GM18907 (cell line): ENCODE results near the gene SMIM13.

ENCODE experiments used
- ATAC-seq: cut with Tn5 transposase; IDR thresholded peaks from one replicate; pipeline ENCODE4 v1.9.1; 2021; ENCODE audit warnings: mild to moderate bottlenecking, moderate library complexity; ENCODE audit not compliant: unreplicated experiment

The SMIM13 gene

DNA sequence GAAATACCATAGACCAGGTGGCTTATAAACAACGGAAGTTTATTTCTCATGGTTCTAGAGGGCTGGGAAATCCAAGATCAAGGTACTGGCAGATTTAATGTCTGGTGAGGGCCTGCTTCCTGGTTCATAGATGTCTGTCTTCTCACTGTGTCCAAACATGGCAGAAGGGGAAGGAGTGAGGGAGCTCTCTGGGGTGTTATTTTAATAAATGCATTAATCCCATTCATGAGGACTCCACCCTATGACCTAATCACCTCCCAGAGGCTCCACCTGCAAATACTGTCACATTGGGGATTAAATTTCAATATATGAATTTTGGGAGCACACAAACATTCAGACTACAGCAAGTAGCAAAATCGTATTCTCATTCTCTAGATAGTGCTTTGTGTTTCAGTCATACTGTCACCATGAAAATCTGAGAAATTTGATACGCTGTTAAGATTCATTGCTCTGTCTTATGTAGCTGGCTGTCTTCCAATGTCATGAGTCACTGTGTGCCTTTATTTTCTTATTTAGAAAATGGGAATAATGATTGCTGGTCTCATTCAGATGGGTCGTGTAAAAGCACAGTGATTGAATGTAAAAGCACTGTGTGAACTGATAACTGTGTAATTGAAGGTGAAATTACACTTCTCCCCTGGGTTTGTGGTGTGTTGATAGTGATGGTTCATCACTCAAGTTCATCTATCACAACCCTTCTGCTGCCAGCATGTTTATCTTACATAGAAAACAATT, 26.8 kb downstream of the SMIM13 start:
- ATAC-seq, result no peak

DNA sequence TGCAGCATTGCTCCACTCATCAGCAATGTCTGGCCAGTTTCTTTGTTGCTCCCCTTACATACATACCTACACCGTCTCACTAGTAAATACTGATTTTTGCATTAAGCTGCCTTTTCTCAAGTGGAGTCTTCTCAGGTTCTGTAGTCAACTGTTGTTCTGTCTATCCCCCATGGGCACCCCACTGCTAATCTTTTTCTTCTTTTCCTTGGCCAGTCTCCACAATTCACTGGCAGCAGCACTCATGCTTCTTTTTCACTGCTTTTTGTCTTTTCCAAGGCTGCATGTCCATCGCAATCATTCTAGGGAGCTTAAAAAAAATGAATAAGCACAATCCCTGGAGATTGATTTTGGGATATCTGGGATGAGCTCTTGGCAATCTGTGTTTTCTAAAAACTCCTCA, 28.2 kb downstream of the SMIM13 start:
- ATAC-seq, result no peak

- no peak for ATAC-seq
These were observed 28.7 kb downstream of the SMIM13 start for GRCh38 chr6:11122380-11122779.

DNA sequence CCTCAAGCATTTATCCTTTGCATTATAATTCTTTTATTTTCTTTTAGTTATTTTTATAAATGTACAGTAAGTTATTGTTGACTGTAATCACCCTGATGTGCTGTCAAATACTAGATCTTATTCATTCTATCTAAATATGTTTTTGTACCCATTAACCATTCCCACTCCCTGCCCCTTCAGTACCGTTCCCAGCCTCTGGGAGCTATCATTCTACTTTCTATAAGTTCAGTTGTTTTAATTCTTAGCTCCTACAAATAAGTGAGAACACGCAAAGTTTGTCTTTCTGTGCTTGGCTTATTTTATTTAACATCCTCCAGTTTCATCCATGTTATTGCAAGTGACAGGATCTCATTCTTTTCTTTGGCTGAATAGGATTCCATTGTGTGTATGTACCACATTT, 30.3 kb downstream of the SMIM13 start:
- ATAC-seq, result no peak

DNA sequence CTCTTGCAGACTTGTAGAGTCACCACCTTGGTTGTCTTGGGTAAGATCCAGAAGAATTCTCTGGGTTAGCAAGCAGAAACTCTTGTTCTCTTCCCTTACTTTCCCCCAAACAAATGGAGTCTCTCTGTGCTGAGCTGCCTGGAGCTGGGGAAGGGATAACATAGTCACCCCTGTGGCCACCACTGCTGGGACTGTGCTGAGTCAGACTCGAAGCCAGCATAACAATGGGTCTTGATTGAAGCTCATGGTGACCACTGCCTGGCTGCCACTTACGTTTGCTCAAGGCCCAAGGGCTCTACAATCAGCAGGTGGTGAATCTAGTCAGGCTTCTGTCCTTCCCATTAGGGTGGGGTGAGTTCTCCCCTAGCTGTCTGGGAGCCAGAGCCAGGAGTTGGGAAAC, 33.2 kb downstream of the SMIM13 start:
- no peak for ATAC-seq

- ATAC-seq, result no peak
These were observed 35.0 kb downstream of the SMIM13 start for GRCh38 chr6:11128608-11129007.

DNA sequence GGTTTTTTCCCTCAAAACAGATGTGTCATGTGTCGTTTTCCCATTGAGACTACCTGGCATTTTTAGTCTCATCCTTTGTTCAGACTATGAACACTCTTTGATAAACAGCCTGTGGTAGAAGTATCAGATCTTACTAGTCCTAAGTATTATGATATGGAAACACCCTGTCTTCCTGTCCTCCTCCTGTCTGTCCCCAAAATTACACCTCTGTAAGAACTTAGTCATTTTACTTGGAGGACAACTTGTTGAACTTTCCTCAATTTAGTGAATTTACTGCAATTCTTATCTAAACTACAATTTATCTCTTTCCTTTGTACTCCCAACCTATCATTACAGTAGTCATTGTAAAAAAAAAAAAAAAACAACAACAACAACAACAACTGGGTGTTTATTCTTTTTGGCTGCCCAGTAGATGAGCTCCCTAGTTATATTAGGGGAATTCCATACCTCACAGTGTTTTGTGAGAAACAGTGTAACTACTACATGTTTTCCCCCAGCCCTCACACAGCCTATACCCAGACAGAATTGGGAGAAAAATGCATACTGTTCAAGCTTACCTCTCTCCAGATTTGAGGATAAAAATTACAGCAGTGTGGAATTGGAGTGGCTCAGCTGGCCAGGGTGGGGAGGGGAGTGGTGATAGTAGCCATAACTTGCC, 36.4 kb downstream of the SMIM13 start:
- peak; percentile 70 for ATAC-seq

- no peak for ATAC-seq
These were observed 37.0 kb downstream of the SMIM13 start for GRCh38 chr6:11130605-11131004.

DNA sequence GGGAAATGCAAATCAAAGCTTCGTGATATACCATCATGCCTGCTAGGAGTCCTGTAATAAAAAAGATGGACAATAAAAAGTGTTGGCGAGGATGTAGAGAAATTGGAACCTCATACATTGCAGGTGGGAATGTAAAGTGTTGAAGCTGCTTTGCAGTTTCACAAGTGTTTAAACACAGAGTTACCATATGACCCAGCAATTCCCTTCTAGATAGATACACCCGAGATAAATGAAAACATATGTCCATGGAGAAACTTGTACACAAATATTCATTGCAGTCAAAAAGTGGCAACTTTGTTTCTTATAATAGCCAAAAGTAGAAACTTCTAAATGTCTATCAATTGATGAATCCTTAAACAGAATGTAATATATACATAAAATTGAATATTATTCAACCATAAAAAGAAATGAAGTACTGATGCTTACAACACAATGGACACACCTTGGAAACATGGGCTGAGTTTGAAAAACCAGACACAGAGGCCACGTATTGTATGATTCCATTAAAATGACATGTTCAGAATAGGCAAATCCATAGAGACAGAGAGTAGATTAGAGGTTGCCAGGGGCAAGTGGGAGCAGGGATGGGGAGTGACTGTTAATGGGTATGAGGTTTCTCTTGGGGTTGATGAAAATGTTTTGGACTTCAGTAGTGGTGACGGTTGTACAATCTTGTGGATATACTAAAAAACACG, 38.7 kb downstream of the SMIM13 start:
- no peak for ATAC-seq

GRCh38 chr6:11133281-11133680, 39.6 kb downstream of the SMIM13 start:
- ATAC-seq, result no peak

DNA sequence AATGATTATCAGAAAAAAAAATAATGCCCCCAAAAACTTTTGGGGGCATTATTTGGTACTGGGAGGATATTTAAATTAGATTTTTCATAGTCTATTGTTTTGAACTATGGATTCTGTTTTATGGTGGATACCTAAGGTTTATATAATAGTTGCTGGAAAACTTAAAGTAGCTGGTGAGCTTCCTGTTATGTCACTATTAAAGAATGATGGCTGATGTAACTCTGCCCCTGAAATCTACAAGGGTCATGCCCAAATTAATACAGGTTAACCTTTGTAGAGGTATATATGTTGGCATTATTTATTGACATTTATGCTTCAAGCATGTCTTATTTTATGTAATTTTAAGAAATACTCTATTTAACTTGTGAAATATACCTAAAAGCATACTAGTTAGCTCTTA, 43.2 kb downstream of the SMIM13 start:
- no peak for ATAC-seq

DNA sequence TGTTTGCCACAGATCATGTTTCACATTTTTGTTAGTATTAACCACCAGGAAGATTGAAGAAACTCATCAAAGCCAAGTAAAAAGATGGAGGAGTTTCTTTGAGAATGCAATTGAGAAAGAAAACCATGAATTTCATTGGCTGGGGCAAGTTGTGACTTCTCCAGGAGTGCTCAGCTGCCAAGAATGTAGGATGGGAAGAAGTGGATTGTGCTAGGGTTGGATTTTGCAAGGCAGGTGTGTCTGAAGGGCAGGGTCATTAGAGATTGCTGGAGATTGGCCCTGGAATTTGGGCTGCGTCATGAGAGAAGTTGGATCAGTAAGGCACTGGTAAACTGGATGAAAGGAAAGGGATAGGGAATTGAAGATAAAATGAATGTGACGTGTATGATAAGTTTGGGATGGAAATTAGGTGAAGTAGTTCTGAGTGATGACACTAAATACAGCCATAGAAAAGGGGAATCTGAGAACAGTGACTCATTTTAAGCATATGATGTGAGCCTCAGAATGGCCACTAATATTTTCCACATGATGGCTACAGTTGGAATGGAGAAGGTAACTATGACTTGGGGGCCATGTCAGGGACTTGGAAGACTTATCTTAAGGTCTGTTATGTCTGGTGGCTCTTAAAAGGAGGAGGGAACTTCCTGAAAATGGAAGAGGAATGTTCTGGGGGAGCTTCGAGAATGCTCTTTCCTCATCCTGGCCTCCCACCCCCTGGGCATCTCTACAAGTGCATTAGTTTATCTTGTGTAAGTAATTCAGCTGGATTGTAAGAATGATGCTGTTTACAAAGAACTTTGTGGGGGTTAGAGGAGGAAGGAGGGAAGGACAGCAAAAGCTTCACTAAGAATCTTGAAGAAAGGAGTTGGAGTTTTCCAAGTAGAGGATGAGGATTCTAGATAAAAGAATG, 45.7 kb downstream of the SMIM13 start:
- ATAC-seq, result no peak

DNA sequence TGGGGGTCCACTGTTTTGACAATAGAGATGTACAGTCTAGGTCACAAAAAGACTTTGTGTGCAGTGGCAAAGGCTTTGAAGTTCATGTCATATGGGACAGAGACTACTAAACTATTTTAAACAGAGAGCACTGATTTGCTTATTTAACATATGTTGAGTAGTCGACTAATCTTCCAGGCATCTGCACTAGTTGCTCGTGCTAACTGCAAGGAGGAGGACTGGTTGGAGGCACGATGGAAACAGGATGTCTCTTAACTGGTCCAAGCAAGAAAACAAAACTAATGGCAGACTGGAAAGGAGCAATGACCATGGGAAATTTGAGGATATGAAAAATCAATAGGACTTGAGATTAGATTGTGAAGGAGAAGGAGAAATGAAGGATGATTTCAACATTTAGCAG, 46.4 kb downstream of the SMIM13 start:
- no peak for ATAC-seq

GRCh38 chr6:11141295-11141694, 47.7 kb downstream of the SMIM13 start:
- no peak for ATAC-seq

GRCh38 chr6:11142296-11143027, 48.8 kb downstream of the SMIM13 start:
- no peak for ATAC-seq

DNA sequence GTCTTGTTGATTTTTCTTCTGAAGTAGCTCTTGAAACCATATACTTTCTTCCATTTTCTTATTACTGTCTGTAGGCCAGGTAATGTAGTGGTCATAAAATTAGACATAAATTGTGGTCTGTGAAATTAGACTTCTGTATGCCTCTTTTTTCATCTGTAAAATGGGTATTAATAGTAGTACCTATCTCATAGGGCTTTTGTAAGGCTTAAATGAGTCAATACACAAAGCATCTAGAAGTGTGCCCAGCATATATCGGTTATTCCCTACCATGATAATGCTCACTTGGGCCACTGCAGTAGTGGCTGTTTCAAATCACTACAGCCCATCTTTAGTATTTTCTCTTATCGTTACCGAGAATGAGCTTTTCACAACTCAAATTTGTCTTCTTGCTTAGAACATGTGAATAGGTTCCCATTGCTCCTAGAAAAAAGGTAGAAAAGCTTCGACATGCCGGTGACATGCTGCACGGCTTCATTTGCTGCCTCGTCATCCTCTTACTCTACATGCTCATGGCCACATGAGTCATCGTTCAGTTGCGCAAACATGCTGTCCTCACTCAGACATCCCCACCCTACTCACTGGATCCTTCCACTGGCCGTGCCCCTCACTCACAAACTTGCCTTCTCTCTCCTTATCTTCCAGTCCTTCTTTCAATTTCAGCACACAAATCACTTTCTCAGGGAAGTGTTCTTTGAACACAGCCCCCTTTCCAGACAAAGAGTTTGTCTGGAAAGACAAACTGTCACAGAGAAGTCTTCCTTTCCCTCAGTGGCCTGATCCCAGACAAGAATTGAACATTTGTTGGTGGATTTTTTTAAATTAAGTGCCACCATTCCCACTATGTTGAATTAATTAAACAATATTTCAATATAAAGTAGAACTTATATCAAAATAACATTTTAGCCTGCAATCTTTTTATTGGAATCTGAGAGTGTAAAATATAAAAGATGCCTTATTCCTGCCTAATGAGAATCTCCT, 50.0 kb downstream of the SMIM13 start:
- ATAC-seq, result no peak

DNA sequence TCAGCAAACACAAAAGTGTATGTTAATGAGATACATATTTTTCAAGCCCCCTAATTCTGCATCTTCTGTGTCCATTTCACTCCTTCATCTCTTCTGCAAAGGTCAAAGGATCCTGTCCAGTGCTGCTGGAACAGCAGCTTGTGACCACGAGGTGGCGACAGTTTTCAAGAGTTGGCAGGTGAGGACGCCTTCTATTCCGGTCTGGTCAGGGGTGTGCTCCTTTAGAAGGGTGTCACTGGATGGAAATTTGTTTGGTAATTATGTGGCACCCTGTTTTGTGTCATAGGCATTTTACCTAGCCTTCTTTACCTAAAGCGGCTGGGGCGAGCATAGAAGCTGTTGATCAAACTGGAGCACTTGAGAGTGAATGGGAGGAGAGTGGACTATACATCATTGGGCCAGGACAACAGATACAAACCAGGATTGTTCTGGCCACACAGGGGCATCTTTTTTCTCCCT, 50.8 kb downstream of the SMIM13 start:
- ATAC-seq, result peak; percentile 85

DNA sequence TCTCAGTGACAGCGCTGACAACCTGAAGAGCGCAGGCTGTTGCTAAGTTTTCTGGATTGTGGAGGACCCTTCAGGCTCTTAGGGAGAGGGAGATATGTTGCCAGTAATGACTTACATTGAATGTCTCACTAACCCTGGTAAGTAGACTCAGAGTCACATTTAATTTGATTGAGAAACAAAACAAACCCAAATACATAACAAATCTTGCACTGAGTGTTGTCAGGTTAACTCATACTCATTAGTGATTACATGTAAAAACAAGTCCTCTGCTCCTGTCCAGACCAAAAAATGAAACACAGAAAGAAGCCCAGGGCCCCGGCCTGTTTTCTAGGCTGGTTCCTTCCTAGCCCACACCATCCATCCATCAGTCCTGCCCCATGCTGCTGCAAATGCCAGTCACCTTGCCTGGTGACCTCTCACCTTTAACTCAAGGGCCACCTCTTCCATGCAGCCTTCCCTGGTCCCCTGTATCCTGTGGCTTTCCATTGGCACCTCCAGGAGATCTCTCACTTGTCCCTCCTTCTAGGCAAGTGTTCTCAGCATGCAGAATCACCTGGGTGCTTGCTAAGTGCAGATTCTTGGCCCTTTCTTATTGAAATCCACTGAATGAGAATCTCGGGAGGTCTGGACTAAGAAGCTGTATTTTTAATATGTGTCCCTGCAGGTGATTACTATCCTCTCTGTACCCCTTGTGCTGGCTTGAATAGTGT, 52.6 kb downstream of the SMIM13 start:
- ATAC-seq, result no peak
